Chondrocyte (in vitro differentiated cells): Measurements from ENCODE around the gene CDK6. TPM values are rescaled to one million over a fixed set of nuclear protein-coding genes. Genes with fewer than 3 reads are reported as not detected.
"Not testable (repeated sequence)": the region's sequence is repeated elsewhere in the genome, so short reads cannot be mapped to it uniquely, and the experiment has no call there.

Source experiments
- DNase-seq: peaks from one replicate; pipeline ENCODE4 v3.0.0; 2021; ENCODE audit warnings: mixed read lengths, low spot score
- H3K27ac Mint-ChIP-seq: one replicate; pipeline ENCODE4 v1.8.0; 2021; ENCODE audit warnings: mild to moderate bottlenecking, moderate library complexity, mixed read lengths; ENCODE audit not compliant: unreplicated experiment
- H3K27me3 Mint-ChIP-seq: 2 replicates; pipeline ENCODE4 v1.8.0; 2021; ENCODE audit warnings: low read depth, mixed read lengths
- H3K36me3 Mint-ChIP-seq: 2 replicates; pipeline ENCODE4 v1.8.0; 2021; ENCODE audit warnings: low read depth, mixed read lengths
- H3K4me1 Mint-ChIP-seq: 2 replicates; pipeline ENCODE4 v1.8.0; 2021; ENCODE audit warnings: low read depth, mild to moderate bottlenecking, mixed read lengths
- H3K4me3 Mint-ChIP-seq: one replicate; pipeline ENCODE4 v1.8.0; 2021; ENCODE audit warnings: mild to moderate bottlenecking, moderate library complexity, mixed read lengths; ENCODE audit not compliant: unreplicated experiment
- H3K9me3 Mint-ChIP-seq: 2 replicates; pipeline ENCODE4 v1.8.0; 2021; ENCODE audit warnings: low read depth, mixed read lengths
- CTCF ChIP-seq: fragments of 200-600 bp; sonication (generic); IDR thresholded peaks from 2 replicates; pipeline ENCODE4 v1.5.0; 2021; ENCODE audit warnings: antibody characterized with exemption, mild to moderate bottlenecking, moderate library complexity
- total RNA-seq: library from RNA; stranded (reverse); gene quantifications from 3 replicates; pipeline ENCODE4 v1.2.1, GENCODE V29; 2021

Gene CDK6
- total RNA-seq, 1 donor from 2014 or later: 162 TPM

DNA sequence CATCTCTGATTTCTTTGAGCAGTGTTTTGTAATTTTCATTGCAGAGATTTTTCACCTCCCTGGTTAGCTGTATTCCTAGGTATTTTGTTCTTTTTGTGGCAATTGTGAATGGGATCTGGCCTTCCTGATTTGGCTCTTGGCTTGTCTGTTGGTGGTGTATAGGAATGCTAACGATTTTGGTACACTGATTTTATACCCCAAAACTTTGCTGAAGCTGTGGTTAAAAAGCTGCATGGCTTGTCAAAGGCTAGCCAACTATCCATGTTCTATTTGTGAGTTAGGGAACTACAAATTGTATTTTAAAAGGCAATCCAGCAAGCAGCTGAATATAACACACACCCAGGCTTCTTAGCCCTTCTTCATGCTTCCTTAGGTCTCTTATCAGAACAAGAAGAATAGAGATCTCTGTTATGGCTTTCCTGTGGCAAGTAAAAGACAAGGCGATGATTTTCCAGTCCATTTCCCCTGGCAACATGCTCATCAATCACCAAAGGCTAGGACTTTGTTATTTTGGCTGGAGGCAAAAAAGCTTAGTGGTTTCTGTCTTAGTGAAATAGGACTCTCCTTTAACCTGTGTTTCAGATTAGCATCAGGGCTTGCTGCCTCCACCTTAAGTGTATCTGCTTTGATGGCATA, 77.5 kb downstream of the CDK6 start:
- Mint-ChIP-seq H3K27ac (peak overlapping the region; percentile 39), H3K27me3 (no peaks in the 10 kb centered on the region), H3K9me3 (peaks cover 4% of the 10 kb centered on the region), H3K4me1 (peaks cover 72% of the 10 kb centered on the region), H3K36me3 (peaks cover 12% of the 10 kb centered on the region), H3K4me3 (no peak overlapping the region)
- no peak for DNase-seq
- TF ChIP-seq CTCF: no peak

DNA sequence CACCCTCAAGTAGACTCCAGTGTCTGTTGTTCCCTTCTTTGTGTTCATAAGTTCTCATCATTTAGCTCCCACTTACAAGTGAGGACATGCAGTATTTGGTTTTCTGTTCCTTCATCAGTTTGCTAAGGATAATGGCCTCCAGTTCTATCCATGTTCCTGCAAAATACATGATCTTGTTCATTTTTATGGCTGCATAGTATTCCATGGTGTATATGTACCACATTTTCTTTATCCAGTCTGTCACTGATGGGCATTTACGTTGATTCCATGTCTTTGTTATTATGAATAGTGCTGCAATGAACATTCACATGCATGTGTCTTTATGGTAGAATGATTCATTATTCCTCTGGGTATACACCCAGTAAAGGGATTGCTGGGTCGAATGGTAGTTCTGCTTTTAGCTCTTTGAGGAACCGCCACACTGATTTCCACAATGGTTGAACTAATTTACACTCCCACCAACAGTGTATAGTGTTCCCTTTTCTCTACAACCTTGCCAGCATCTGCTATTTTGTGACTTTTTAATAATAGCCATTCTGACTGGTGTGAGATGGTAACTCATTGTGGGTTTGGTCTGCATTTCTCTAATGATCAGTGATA, 79.0 kb downstream of the CDK6 start:
- peaks cover 72% of the 10 kb centered on the region for H3K4me1 Mint-ChIP-seq
- H3K27ac Mint-ChIP-seq: not testable (repeated sequence)
- peaks cover 12% of the 10 kb centered on the region for H3K36me3 Mint-ChIP-seq

DNA sequence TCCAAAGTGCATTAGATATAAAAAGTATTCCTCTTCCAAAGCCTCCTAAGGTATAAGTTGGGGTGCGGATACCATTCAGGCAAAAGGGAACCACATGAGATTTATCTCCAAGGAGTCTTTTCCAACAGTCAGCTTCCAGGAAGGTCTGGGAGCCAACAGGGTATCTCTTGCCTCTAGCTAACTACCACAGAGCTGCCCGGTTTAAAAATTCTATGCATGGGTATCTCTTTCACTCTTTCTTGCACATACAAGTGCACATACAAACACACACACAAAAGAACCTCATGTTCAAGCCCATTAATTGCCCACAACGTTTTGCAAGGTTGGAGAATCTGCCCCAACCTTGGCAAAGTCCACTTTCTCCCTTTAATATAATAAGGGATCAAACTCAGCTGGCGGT, 80.7 kb downstream of the CDK6 start:
- DNase-seq: no peak
- Mint-ChIP-seq H3K27me3 (no peaks in the 10 kb centered on the region), H3K9me3 (peaks cover 4% of the 10 kb centered on the region), H3K4me3 (no peak overlapping the region), H3K4me1 (peaks cover 75% of the 10 kb centered on the region), H3K27ac (peak overlapping the region; percentile 73), H3K36me3 (peaks cover 9% of the 10 kb centered on the region)
- no peak for TF ChIP-seq CTCF

More for the DNA sequence above, 79.0 kb downstream of the CDK6 start:
- H3K9me3 Mint-ChIP-seq, DNase-seq, H3K27me3 Mint-ChIP-seq, H3K4me3 Mint-ChIP-seq: not testable (repeated sequence)

DNA sequence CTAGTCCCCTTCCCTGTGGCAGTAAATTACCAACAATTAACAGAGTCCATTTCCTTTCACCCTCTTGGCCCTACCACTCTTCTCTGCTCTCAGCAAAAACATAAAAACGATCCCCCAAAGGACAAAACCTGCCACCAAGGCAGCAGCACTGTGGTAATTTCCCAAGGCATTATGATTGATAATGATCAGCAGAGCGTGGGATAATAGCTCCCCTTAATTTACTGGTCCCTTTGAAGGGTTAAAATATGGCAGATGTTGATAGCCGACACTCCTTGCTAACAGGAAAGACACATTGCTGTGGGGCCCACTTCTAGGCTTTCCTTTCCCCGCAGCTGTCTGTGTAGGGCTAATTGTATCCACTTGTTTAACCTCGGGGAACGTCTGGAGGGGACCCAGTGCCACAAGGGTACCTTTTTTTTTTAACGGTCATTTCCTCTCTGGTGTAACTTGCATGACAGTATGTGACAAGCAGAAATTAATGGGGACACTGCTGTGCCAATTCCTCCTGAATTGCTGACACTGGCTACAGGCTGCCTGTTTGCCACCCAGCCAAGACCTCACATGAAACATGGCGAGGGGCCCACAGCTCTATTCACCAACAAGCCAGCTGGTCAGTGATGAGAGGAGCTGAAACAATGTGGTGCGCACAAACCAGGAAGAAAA, 81.3 kb downstream of the CDK6 start:
- TF ChIP-seq CTCF: no peak
- no peak for DNase-seq
- peak overlapping the region; percentile 73 for H3K27ac Mint-ChIP-seq
- peaks cover 12% of the 10 kb centered on the region for H3K36me3 Mint-ChIP-seq
- H3K4me1 Mint-ChIP-seq: peaks cover 80% of the 10 kb centered on the region
- H3K27me3 Mint-ChIP-seq: no peaks in the 10 kb centered on the region
- H3K4me3 Mint-ChIP-seq: peak overlapping the region; percentile 8
- H3K9me3 Mint-ChIP-seq: peaks cover 9% of the 10 kb centered on the region

DNA sequence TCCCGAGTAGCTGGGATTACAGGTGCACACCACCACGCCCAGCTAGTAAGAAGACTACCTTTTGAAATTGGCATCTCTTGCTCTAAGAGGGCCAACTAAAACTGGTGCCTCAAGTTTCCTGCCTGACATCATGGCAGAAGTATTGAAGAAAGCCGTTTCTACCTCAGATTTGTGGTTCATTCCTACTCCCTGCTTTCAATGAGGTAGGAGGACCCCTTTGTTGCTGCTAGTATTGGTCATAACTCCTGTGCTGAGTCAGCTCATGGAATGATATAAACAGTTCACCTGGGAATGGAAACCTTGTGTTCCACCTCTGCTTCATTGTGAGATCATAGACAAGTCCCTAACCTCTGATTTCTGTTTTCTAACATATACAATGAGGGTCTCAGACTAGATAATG, 82.8 kb downstream of the CDK6 start:
- Mint-ChIP-seq H3K4me1 (peaks cover 79% of the 10 kb centered on the region), H3K9me3 (peaks cover 9% of the 10 kb centered on the region), H3K27ac (peak overlapping the region; percentile 12), H3K36me3 (peaks cover 14% of the 10 kb centered on the region), H3K4me3 (no peak overlapping the region), H3K27me3 (no peaks in the 10 kb centered on the region)
- DNase-seq: no peak
- no peak for TF ChIP-seq CTCF
